Endometrium (tissue), 2 donors: ENCODE measurements around the gene MTA2.
"Not testable (repeated sequence)": the region's sequence is repeated elsewhere in the genome, so short reads cannot be mapped to it uniquely, and the experiment has no call there.

Experiments used
- FAIRE-seq: peaks from 2 replicates; lab custom pipeline; 2012; peaks lifted over from hg19 to GRCh38; lab: Jason Lieb, UNC
- donor health status: control.
- donor health status: control.

MTA2 gene

GRCh38 chr11:62566247-62566646 lies 35.4 kb downstream of the MTA2 start:
- no peak for FAIRE-seq

GRCh38 chr11:62565100-62565802 lies 36.4 kb downstream of the MTA2 start:
- FAIRE-seq: no peak

DNA sequence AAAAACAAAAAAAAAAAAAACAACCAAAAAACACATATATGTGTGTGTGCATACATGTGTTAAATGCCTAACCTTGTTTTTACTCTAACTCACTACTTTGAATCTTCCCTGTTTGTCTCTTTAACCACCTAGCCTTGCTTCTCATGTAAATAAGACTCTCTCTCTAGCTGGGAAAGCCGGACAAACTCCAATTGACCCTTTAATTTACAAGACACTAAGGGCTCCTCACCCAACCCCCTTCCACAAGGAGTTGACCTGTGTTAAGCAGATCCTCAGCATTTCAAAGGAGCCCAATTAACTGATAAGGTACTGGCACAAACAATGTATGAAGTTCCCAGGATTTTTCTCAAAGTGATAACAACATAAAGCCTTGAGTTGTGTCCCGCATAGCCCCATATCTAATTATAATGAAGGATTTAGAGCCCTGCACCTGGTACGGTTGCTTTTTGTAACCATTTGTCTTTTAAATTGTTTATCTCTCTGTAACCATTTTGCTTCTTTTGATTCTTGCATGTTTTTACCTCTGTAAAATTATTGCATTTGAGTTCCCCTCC lies 39.9 kb downstream of the MTA2 start:
- not testable (repeated sequence) for FAIRE-seq

DNA sequence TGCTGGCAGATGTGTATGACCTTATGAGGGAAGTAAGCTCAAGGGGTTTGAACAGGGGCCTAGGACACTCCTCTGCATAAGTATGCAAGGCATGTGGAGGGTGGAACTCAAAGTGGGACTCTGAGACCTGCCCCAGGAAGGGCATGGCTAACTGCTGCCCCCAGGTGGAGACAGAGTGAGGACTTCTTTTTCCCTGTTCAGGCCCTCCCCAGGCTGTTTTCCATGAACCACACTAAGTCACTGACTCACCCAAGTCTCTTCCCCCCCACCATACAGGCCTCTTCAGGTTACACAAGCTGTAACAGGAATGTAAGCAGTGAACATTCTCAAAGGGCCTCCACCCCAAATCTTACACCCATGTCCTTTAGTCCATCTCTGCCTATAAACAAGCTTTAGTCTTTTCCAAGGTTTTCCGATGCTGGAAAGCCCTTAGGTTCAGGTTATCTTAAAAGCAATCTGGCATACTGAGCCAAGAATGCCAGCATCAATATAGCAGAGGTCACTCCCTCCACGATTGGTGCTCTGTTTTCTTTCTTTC lies 41.0 kb downstream of the MTA2 start:
- no peak for FAIRE-seq

GRCh38 chr11:62559626-62560025 lies 42.0 kb downstream of the MTA2 start:
- not testable (repeated sequence) for FAIRE-seq

- no peak for FAIRE-seq
Measured at GRCh38 chr11:62559204-62559603, 42.5 kb downstream of the MTA2 start.

DNA sequence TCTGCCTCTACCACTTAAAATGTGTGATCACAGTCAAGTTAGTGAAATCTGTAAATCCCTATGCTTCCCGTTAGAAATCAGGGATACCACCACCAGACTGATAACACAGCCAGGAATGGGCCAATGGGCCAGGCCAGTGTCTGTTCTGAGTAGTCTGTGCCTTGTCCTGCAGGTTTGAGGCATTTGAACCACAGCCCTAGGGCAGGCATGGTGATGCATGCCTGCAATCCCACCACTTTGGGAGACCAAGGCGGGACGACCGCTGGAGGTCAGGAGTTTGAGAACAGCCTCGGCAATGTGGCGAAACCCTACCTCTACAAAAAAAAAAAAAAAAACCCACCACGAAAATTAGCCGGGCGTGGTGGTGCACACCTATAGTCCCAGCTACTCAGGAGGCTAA lies 43.0 kb downstream of the MTA2 start:
- no peak for FAIRE-seq

DNA sequence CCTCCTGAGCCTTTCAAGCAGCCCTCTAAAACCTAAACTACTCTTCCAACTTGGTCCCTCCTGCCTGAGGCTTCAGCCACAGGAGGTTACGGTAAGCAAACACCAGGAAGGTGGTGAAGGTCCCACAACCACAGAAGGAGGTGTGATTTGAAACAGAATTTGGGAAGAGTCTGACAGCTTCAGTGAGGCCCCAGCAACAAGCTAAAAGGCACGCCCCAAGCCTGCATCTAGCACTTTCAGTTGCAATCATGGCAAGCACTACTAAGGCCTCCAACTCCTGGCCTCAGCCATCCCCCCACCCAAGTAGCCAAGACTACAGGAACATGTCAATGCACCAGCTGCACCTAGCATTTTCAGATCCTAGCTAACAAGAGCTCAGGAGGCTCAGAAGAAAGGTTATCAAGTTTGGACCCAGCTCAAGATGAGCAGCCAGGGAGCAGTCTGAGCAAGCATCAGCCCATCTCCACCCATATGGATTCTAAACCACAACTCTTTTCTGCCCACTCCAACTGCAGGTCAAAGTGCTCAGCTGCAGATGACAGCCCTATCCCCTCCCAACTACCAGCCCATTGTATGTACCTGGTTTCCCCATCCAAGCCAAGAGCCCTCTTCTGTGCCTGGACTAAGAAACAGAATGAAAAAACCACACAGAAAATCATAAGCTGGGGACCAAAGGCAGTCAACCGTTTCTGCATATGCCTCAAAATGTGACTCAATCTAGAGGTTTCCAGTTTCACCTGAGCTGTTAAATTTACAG lies 44.6 kb downstream of the MTA2 start:
- no peak for FAIRE-seq

DNA sequence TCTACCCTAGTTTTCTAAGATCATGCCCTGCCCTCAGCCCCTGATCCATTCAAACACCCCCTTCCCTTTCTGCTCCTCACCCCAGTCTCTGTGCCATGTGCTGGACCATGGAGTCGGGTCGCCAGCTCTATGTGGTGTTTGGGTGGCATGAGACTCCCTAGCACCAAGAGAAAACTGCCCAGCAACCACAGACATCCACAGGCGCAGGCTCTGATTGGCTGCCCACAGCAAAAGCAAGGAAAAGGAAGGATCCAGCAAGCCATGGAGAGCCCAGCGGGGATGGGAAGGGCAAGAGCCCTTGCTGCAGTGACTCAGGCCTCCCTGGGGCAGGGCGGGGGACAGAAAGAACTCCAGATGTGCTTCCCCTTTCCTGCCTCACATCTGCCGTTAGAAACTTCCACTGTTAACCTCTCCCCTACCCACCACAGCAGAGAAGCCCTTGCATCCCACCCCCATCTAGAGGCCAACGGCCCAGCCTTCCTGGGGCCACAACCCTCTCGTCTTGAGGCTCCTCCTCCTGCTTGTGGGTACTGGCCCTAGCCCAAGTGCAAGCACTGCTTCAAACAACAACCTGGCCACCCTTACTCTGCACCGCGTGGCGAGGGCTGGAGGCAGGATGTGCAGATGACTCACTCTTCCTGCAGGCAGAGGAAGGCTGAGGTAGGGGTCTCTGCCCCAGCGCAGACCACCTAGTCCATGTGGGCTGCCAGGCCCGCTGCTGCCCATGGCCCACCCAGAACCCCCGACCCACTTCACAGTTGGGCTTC lies 45.4 kb downstream of the MTA2 start:
- FAIRE-seq: no peak

DNA sequence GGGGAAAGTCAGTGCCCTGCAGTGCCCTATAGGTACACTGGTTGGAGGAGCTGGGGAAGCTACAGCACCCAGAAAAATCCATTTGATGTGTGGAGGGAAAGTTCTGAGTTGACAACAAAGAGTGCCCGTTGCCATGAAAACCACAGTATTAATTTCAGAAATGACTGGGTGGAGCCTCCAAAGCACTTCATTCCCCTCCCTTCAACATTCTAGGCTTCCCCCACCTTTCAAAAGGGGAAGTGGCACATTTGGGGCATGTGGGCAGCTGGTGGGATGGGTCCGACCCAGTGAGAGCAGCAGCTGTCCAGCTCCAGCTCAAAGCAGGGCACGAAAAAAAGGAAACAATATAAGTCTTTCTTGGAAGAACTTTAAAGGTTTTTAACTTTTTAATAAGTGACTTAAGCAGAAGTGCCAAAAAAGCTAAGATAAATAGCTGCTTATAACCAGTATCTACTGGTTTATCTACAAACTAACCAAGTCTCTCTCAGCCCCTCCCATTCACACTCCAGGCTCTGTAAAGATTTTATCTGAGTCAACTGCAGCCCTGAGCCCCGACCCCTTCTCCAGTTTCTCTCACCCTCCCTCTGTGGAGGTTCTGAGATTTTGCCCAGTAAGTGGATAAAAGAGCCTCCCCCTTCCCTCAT lies 46.1 kb downstream of the MTA2 start:
- FAIRE-seq: no peak

DNA sequence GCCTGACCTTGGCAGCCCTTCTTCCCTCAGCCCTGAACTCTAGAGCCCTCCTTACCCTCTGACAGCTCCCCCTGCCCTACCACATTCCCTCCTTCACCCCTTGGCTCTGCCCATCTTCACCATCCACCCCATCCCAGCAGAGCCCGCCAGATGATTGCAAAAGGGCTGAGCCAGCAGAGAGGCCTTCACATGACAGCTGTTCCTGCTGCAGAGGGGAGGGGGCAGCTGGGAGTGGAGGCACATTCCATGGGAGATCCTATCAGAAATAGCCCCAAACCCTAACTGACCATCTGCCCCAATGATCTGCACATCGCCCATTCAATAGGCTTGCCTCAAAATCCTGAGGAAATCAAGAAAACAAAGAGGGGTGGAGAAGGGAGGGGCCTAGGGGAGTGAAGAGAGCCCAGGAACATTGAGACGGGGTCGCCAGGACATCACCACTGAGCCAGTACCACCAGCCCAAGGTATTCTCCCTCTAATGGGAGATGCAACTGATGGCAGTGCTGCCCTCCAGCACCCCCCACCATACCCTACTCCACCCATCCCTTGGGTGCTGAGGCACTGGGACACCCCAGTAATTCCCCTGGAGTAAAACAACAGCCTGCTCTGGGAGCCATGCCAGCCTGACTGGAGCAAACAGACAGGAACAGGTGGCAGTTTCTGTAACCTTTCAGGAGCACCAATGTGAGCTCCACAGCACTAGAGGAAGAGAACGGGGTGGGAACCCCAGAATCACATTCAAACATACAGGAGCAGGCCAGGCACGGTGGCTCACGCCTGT lies 47.1 kb downstream of the MTA2 start:
- no peak for FAIRE-seq

DNA sequence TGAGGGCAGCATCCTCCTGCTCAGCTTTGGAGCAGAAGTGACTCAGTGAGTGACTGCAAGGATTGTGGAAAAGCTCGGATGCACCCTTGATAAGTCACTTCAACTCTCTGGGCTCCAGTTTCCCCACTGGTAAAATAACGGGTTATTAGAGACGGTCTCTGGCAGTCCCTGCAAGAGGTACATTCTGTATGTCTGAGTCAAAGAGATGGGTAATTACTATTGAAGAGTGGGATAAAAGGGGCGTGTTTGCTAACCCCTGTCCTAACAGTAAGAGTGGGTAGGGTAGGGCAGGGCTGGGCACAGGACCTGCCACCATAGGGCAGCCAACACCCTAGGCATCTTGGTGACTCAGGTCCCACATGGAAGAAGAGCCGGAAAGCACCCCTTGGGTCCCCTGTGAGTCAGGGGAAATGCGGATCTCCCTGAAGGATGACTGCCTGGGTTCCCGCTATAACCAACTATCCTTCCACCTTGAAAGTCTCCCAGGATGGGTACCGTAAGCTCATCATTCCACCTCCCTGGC lies 47.8 kb downstream of the MTA2 start:
- no peak for FAIRE-seq

GRCh38 chr11:62553080-62553838 lies 48.4 kb downstream of the MTA2 start:
- FAIRE-seq: no peak

DNA sequence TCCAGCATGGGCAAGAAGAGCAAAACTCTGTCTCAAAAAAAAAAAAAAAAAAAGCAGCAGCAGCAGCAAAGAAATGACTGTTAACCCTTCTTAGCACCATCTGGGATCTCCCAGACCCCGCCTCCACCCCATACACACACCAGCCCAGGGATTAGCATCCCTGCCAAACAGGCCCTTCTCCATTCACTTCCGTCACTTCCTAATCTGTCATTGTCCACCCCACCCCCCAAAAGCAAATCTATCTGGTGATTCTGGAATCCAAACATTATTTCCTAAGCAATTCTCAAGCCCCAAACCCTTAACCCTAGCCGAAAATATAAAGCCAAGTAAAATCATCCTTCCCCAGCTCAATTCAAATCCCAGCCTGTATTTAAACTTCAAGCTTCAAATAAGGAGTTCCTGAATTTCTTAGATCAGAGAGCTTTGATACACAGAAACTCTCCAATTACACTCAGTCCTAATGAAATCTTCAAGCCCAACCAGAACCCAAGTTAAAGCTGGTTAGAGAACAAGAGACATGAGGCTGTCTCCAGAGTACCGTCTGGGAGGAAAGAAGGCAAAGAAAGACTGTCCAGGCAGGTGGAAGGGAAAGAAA lies 49.1 kb downstream of the MTA2 start:
- no peak for FAIRE-seq

DNA sequence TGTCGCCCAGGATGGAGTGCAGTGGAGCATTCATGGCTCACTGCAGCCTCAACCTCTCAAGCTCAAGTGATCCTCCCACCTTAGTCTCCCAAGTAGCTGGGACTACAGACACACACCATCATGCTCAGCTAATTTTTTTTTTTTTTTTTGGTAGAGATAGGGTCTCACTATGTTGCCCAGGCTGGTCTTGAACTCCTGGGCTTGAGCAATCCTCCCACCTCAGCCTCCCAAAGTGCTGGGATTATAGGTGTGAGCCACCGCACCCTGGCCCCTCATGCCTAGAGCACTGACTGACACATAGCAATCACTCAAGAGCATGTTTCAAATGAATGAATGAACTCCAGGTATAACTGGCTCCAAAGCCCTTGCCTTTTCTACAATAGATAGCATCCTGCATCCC lies 51.2 kb downstream of the MTA2 start:
- not testable (repeated sequence) for FAIRE-seq

- no peak for FAIRE-seq
Measured at GRCh38 chr11:62548545-62549335, 52.9 kb downstream of the MTA2 start.

DNA sequence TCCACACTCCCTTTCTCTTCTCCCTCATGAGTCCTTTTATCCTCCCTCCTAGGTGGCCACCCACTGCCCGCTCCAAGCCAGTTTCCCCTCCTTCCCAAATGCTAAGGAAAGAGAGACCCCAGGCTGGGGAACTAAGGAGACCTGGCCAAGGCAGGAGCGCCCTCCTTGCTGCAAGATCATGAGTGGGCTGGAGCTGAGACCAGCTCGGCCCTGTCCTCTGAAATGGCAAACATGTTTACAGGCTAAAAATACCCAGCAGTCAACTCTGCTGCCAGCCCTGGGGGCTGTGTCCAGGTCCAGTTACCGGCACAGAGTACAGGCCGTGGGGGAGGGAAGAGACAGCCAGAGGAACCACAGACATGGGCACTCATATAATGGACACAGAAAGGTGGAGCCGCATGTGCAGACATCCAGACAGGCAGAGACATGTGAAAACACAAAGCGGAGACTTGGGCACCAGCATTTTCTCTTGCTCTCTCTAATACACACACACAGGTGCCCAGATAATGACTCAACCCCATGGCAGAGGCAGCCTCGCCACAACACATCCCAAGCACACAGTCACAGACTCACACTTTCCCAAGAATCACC lies 53.9 kb downstream of the MTA2 start:
- FAIRE-seq: no peak

DNA sequence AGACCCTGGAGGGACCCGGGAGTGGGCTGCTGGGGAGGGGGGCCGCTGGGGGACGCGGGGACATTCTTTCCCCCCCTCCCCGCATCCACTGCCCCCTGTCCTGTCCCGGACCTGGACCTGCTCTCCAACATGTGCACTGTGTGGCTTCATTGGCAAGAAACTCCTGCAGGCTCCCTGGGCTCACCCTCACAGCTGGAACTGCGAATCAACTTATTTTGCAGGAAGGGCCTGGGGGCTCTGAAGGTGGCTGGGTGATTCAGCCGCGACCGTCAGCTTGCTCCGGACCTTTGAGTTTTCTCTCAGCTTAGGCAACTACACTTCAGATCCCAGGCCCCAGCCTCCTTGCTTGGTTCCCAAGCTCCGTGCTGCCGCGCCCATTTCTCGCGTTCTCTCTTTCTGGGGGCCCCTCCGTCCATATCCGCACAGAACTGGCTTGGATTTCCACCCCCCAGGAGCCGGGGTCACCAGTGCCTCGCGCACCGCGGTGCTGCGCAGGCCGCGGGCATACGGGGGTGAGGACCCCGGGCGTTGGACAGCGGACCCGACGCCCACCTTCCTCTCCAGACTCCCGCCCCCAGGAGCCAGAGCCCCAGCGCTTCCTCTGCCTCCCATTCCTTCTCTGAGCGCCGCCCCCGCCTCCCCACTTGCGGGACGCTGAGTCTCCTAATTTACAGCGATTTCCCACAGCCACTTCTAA lies 54.6 kb downstream of the MTA2 start:
- FAIRE-seq: no peak
